Neural progenitor cell (in vitro differentiated cells): ENCODE measurements around the gene XPR1.

Experiments used
- CTCF ChIP-seq: fragments of 200-600 bp; sonication (generic); IDR thresholded peaks from 2 replicates; pipeline ENCODE4 v1.5.1; 2017; ENCODE audit warnings: antibody characterized with exemption, mild to moderate bottlenecking
- EZH2 ChIP-seq: fragments of 200-600 bp; sonication (generic); IDR thresholded peaks from 2 replicates; pipeline ENCODE4 v1.6.1; 2017; ENCODE audit warnings: antibody characterized with exemption, mild to moderate bottlenecking, moderate library complexity

- no peak for TF ChIP-seq CTCF
- TF ChIP-seq EZH2 = no peak
Observed at GRCh38 chr1:180773210-180773865, 141.5 kb downstream of the XPR1 start.
